ENCODE data around the gene EYA4.

EYA4 gene, protein sequence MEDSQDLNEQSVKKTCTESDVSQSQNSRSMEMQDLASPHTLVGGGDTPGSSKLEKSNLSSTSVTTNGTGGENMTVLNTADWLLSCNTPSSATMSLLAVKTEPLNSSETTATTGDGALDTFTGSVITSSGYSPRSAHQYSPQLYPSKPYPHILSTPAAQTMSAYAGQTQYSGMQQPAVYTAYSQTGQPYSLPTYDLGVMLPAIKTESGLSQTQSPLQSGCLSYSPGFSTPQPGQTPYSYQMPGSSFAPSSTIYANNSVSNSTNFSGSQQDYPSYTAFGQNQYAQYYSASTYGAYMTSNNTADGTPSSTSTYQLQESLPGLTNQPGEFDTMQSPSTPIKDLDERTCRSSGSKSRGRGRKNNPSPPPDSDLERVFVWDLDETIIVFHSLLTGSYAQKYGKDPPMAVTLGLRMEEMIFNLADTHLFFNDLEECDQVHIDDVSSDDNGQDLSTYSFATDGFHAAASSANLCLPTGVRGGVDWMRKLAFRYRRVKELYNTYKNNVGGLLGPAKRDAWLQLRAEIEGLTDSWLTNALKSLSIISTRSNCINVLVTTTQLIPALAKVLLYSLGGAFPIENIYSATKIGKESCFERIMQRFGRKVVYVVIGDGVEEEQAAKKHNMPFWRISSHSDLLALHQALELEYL

DNA sequence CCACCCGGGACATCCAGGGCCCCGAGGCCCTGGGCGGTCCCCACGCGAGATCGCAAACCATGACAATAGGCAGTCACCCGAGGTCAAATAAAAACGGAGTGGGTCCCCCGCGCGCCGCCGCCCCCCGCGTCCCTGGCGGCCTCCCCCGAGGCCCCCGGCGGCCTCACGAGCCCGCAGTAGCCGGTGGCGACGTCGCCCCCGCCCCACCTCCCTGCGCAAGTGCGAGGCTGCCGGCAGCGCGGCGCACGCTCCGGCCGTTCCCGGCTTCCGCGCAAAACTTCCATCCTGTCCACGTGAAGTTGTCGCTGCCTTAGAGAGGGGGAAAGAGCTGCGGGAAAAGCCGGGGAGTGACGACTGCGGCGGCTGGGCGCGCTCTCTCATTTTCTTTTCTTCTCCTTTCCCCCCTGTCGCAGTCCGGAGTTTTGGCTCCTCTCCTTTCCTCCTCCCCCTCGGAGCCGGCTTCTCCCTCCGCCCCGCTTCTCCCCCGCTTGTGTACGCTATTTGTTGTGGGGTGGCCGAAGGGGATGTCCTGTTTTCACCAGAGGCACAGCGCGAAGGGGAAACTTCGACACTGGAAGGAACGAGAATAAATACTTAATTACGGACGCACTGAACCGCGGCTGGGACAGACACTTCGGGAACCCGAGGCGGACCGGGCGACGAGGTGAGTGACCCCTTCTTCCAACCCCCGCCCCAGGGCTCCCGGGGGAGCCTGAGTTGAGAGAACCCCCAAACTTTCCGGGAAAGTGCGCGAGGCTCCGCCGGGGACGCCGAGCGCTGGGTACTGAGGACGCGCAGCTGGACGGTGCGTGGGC is at the start of gene EYA4:
Gene EYA4 (plus strand): TSS at position 272 of the 815 bp plus-strand sequence. CDS start 33,424 bp downstream, outside the sequence.
- DNase-seq (ENCODE audit: low spot score): peak; percentile 13

DNA sequence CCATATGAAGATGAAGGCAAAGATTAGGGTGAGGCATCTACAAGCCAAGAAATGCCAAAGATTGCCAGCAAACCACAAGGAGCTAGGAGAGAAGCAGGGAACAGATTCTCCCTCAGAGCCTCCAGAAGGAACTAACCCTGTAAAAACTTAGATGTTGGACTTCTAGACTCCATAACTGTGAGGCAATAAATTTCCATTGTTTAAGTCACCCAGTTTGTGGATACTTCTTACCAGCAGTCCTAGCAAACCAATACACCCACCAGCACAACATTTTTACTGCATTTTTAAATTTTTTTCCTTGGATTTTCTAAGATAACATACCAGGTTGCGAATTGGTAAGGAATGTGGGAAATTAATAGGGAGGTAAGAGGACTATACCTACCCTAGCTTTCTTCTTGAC is 47.8 kb upstream of the EYA4 start:
- no peak for DNase-seq (ENCODE audit: low spot score)

DNA sequence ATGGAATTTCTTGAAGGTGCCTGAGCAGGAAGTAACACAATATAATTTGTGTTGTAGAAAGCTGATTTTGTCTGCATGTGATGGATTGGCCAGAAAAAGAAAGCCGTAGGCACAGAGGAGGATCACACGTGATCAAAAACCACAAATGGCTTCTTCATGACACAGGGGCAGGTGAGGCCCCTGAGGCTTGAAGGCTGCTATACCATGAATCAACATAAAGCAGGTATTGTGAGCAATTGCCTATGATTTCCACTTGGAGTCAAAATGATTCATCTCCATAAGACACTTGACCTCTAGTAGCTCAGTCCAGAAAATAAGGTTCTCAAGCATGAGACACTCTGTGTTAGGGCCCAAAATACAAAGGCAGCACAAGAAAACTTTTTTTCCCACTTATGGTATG is 42.4 kb upstream of the EYA4 start:
- no peak for DNase-seq (ENCODE audit: low spot score)

DNA sequence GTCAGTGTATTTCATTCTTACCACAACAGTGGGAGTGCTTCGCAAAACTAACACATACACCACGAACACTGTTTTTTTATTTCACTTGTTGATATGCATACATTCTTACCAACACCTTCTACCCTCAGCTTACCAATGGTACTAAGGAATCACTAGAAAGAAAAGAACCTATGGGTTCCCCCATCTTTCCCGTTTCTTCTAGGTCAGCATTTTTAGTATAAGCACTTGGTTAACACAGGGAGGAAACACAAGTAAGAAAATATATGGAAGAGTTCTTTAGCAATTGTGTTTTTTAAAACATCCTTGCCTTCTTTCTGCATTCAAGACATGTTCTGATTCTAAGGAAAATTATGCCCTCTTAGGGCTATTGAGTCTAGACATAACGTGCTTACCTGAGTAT is 39.9 kb upstream of the EYA4 start:
- no peak for DNase-seq (ENCODE audit: low spot score)

GRCh38 chr6:133202610-133203343 is 38.4 kb upstream of the EYA4 start:
- DNase-seq (ENCODE audit: low spot score): no peak

GRCh38 chr6:133203344-133203697 is 37.8 kb upstream of the EYA4 start:
- no peak for DNase-seq (ENCODE audit: low spot score)

GRCh38 chr6:133205304-133205703 is 35.9 kb upstream of the EYA4 start:
- DNase-seq (ENCODE audit: low spot score): no peak

- no peak for DNase-seq (ENCODE audit: low spot score)
These were observed 34.2 kb upstream of the EYA4 start for GRCh38 chr6:133206942-133207341.

DNA sequence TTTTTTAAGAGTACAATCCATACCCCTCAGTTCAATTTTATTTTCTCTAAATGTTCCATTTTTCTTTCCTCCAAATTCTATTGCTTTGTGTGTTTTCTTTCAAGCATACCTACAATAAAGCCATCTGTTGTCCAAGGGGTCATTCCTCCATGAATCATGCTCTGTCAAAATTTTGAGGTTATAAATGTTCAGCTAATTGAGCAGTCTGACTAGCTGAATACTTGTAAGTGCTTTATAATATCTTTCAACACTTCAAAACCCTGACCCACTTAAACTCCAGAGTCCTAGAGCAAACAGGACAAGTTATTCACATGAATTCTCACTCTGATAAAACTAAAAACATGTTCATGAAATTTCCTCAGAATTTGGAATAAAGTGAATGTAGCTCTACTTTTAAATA is 33.4 kb upstream of the EYA4 start:
- DNase-seq (ENCODE audit: low spot score): no peak

- no peak for DNase-seq (ENCODE audit: low spot score)
These were observed 32.9 kb upstream of the EYA4 start for GRCh38 chr6:133208183-133208755.

DNA sequence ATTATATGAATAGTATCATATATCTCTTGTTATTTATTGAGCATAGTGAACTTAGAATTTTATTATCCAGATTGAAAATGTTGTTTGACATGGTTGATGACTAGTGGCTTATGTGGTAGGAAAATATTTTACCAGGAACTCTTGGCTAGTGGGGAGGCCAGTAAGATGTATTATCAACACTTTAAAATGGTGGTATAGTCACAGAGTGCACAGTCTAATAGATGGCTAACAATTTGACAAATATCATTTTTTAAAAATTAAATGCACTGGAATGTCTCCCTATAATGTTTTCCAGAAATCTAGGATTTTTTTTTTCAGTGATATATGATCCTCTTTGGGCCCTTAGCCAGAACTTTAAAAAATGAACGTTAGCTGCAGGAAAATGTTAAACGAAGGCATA is 26.9 kb upstream of the EYA4 start:
- no peak for DNase-seq (ENCODE audit: low spot score)

DNA sequence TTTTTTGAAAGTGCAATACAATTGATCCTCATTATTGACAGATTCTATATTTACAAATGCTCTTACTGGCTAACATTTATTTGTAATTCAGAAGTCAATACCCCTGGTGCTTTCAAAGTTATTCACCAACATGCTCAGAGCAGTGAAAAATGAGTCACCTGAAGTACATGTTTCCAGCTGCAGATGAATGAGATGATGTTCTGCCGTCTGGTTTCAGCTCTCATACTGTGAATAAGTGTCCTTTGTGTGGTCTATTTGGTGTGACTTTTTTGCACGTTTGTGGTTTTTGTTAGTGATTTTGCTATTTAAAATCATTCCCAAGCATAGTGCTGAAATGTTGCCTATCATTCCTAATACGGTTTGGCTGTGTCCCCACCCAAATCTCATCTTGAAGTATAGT is 22.3 kb upstream of the EYA4 start:
- no peak for DNase-seq (ENCODE audit: low spot score)

- DNase-seq (ENCODE audit: low spot score): no peak
These were observed 17.6 kb upstream of the EYA4 start for GRCh38 chr6:133223452-133224029.

DNA sequence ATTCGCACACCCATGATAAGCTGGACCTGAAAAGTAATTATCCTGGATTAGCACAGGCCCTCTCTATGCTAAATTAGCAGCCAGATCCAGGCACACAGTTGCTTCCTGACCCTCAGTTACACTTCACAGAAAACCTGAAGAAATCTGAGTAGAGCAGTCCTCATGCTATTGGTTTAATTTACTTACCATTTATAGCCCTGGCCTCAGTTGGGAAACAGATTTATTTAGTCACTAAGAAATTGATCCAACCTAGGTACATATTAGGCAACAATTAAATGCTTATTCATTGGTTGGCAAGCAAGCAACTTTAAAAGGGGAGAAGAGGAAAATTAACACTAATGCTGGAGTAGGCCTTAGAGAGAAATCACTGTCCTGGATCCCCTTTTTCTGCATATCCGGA is 15.6 kb upstream of the EYA4 start:
- DNase-seq (ENCODE audit: low spot score): no peak

GRCh38 chr6:133227344-133227743 is 13.8 kb upstream of the EYA4 start:
- no peak for DNase-seq (ENCODE audit: low spot score)

DNA sequence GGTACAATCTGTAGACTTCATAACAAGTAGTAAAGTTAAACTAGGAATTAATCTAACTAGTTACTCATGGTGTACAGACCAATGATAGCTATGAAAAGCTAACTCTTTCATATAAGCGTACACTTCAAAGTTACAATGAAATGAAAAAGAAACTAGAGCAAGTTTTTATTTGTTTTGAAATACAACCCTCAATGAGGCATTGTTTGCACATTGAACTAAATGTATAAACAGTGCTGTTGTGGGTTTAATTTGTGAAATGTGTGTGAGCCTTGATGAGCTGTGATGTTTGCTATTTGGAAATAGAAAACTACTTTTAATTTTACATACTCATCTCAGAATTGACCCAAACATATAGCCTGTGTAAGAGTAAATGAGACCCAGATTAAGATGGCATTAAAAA is 11.1 kb upstream of the EYA4 start:
- DNase-seq (ENCODE audit: low spot score): no peak

- no peak for DNase-seq (ENCODE audit: low spot score)
These were observed 5.9 kb upstream of the EYA4 start for GRCh38 chr6:133235221-133235620.

- DNase-seq (ENCODE audit: low spot score): no peak
These were observed 4.2 kb upstream of the EYA4 start for GRCh38 chr6:133236932-133237331.

GRCh38 chr6:133240511-133241085 is 559 bp upstream of the EYA4 start:
- DNase-seq (ENCODE audit: low spot score): no peak

DNA sequence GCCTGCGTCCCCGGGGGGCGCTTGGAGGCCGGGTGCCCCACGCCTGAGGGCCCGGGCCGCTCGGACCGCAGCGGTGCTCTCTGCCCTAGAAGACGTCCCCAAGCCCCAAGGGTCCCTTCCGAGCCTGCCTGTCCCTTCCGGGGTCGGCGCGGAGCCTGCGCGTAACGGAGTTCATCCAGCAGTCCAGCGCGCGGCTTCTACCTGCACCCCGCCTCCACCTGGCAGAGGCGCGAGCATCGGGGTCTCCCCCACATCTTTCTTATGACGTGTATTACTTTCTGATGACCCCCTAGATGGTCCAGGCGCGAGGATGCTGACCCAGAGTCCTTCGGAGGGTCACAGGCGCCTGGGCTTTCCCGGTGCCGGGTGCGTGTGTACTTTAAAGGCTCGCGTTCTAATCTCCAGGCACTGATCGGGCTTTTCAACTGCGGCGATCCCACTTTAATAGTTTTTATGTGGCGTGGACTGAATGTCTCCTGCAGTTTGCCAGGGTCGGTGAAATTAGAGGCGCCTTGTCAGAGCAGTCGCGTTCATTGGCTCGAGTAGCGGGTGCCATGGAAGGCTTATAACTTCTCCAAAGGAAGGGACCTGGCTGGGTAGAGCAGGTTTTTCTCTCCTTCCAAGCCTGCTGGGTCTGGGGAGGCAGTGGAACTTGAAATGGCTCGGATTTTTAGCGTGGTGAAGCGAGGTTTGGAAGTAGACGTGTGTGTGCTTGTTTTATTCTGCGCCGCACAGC is 912 bp downstream of the EYA4 start:
- DNase-seq (ENCODE audit: low spot score): peak; percentile 8
